Liver (tissue), 3 donors: ENCODE results near the gene CD8B.

Source experiments
- RAD21 ChIP-seq, 2 donors: IDR thresholded peaks; 2 replicates each; pipeline ENCODE4 v1.6.1; 2016; ENCODE audit warnings: antibody characterized with exemption in 2 of 2, mild to moderate bottlenecking in 2 of 2
- TF ChIP-seq, protein P1 (sequence below): IDR thresholded peaks from 2 replicates; pipeline ENCODE4 v1.6.1; 2016; ENCODE audit warnings: antibody characterized with exemption
- TF ChIP-seq, protein P2 (sequence below): fragments of 150-350 bp; IDR thresholded peaks from 2 replicates; pipeline ENCODE4 v1.5.1; 2017; ENCODE audit warnings: improper control_type of control experiment, low read depth, low read length; ENCODE audit not compliant: missing input control
- donor health status: healthy.
- donor health status: healthy.

DNA sequence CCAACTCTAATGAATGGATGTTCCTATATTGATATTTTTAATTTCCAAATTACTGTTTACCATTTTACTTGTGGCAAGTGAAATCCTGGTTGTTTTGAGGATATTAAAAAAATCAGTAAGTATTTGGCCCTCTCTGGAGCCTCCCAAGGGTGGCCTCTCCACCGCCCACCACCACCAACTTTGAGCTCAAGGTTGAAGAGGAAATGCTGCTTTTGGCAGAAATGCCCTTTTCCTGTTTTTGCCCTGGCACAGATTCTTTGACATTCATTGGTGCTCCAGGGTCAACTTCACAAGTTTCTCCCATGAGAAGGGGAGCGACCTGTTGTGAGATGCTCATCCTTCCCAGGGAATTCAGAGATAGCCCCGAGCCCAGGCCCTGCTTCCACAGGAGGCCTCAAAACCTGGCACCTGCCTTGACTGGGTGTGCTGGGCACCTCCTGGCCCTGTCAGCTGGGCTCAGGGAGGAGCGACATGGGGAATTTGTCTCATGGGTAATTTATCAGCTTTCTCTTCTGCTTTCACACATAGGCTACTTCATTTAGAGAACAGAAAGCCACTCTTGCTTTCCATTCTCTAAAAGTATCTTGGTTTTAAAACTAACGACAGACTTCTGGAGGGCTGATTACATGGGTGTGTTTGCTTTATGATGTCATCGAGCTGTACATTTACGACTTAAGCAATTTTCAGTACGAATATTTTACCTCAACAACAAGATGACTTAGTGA, 77.9 kb downstream of the CD8B start:
- TF ChIP-seq, protein P1, sequence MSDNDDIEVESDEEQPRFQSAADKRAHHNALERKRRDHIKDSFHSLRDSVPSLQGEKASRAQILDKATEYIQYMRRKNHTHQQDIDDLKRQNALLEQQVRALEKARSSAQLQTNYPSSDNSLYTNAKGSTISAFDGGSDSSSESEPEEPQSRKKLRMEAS: no peak
- TF ChIP-seq, protein P2, sequence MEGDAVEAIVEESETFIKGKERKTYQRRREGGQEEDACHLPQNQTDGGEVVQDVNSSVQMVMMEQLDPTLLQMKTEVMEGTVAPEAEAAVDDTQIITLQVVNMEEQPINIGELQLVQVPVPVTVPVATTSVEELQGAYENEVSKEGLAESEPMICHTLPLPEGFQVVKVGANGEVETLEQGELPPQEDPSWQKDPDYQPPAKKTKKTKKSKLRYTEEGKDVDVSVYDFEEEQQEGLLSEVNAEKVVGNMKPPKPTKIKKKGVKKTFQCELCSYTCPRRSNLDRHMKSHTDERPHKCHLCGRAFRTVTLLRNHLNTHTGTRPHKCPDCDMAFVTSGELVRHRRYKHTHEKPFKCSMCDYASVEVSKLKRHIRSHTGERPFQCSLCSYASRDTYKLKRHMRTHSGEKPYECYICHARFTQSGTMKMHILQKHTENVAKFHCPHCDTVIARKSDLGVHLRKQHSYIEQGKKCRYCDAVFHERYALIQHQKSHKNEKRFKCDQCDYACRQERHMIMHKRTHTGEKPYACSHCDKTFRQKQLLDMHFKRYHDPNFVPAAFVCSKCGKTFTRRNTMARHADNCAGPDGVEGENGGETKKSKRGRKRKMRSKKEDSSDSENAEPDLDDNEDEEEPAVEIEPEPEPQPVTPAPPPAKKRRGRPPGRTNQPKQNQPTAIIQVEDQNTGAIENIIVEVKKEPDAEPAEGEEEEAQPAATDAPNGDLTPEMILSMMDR: no peak
- TF ChIP-seq RAD21 (IDR thresholded peaks at IDR 0.05): no peak
